GM18858 (cell line): Measurements from ENCODE around the gene PSMG1.
A peak's percentile ranks its signal among the peaks of the same experiment; 100 is the strongest.
"Not testable (repeated sequence)": the region's sequence is repeated elsewhere in the genome, so short reads cannot be mapped to it uniquely, and the experiment has no call there.

Experiments used
- ATAC-seq: cut with Tn5 transposase; IDR thresholded peaks from one replicate; pipeline ENCODE4 v1.9.1; 2021; ENCODE audit not compliant: unreplicated experiment

The PSMG1 gene, protein sequence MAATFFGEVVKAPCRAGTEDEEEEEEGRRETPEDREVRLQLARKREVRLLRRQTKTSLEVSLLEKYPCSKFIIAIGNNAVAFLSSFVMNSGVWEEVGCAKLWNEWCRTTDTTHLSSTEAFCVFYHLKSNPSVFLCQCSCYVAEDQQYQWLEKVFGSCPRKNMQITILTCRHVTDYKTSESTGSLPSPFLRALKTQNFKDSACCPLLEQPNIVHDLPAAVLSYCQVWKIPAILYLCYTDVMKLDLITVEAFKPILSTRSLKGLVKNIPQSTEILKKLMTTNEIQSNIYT

DNA sequence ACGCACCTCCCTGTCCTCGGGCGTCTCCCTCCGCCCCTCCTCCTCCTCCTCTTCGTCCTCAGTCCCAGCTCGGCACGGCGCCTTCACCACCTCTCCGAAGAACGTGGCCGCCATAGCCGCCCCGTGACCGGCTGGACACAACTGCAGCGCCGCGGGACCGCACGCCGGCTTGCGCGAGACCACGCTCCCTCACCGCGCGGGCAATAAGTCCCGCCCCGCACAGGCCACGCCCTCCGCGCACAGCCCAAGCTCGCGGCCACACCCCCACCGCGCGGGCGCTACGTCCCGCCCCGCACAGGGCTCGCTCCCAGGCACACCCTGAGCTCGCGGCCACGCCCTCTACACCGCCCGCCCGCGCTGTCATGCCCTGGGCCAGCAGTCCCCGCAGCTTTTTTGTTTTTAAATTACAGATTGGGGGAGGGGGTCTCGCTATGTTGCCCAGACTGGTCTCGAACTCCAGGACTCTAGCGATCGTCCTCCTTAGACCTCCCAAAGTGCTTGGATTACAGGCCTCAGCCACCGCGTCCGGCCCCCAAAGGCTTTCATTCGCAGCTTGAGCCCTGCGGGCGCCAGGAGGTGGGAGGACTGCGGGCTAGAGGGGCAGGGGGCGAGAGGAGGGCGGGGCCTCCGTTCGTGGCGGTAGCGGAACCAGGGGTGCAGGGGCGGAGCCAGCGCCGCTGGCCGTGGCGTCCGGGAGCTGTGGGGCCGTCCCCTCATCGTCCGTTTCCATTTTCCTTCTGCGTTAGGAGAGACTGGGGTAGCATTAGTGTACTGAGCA, at the start of gene PSMG1:
Gene PSMG1, minus strand, starts transcription at position 180 of the 778 bp plus-strand sequence. Its CDS starts 66 bp downstream, at position 114.
- ATAC-seq = peak; percentile 70

DNA sequence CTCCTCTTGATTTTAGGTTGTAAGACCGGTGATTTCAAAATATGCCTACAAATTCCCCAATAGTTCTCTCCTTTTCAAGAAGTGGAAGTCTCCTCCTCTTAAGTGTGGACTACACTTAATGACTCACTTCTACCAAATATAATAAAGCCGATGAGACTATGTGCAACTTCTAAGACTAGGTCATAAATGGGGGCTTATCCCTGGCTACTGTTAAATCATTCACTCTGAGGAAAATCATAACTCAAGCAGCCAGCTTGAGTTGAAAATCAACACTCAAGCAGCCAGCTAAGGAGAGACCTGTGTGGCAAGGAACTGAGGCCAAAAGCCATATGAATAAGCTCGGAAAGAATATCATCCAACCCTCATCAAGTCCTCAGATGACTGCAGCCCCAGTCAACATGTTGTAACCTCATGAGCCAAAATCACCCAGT, 49.6 kb upstream of the PSMG1 start:
- no peak for ATAC-seq

DNA sequence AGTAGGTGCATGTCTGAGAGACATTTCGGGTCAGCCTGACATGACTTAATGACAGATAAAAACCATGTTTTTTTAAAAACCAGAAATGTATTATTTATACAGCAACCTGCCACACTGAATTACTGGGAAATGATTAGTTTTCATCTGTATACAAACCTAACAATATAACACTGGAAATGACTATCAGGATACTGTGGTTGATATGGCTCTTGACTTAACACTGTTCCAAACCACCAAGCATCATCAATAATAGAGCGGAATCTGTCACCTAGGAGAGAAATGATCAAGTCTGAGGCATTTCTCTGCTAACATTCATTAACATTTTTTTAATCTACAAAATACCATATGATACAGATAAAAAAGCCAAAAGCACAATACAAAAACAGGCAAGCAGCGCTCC, 41.7 kb upstream of the PSMG1 start:
- no peak for ATAC-seq

DNA sequence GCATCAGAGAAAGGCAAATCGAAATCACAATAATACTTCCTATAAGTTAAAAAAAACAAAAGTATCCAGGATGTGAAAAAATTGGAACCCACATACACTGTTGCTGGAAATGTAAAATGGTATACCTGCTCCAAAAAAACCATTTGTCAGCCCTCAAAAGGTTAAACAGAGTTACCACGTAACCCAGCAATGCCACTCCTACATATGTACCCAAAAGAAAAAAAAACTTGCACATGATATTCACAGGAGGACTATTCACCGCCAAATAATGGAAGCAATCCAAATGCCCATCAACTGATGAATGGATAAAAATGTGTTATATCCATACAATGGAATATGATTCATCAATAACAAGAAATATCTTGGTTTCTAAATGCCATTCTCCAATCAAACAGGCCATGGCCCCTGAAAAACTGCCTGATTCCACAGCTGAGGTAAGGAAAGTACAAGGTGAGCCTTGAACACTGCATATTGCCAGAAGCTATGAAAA, 38.8 kb upstream of the PSMG1 start:
- no peak for ATAC-seq

DNA sequence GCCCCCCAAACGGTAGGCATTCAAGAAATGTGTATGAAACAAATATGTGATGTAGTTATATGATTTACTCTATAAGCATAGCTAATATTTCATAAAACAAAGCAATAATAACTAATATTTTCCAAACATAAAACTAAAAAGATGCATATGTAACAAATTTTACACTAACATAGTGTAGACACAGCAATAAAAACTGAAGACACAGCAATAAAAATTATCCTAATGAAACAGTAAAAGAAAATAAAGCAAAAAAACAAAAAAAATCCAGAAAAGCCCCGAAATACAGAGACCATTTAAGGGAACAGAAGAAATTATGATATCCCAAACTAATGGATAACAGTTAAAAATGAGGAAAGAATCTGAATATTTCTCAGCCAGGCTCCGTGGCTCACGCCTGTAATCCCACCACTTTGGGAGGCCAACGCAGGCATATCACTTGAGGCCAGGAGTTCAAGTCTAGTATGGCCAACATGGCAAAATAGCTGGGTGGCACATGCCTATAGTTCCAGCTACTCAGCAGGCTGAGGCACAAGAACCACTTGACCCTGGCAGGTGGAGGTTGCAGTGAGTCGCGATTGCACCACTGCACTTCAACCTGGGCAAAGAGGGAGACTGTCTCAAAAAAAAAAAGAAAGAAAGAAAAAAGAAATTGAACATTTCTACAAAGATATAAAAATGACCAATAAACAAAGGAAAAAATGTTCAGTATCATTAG, 38.2 kb upstream of the PSMG1 start:
- ATAC-seq = no peak

DNA sequence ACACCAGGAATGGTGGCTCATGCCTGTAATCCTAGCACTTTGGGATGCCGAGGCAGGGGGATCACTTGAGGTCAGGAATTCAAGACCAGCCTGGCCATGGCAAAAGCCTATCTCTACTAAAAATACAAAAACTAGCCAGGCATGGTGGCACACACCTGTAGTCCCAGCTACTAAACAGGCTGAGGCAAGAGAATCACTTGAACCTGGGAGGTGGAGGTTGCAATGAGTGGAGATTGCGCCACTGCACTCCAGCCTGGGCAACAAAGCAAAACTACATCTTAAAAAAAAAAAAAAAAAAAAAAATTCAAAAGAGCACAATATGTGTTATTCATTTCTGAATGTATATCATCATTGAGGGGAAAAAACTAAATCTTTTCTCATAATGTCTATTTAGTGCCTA, 37.6 kb upstream of the PSMG1 start:
- not testable (repeated sequence) for ATAC-seq

DNA sequence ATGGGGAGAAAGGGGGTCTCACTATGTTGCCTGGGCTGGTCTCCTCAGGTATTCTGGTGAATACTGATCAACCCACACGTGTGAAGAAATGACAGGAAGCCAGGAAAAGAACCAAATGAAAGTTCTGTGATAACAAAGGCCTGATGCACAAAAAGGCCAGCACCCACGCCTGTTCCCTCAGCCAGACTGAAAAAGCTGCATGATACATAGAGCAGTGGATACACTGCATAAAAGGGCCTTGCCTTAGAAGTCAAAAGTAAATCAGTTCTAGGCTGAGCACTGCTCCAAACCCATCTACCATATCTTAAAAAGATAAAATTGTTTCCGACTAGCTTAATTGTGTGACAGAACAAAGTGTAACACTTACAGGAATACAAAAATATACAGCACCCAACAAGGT, 36.9 kb upstream of the PSMG1 start:
- no peak for ATAC-seq

DNA sequence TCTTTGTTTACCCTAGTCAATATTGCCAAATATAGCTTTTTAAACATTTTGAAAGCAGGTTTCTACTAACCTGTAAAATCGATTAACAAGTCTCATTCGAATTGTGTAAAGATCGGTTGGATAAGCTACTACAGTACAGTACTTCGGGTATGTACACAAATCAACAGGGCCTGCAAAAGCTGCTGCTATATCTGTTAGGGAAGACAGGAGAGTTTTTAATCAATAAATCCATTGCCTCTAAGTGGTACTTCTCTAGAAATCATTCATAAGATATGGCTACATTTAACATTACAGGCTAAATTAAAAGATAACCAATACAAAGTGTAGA, 34.8 kb upstream of the PSMG1 start:
- no peak for ATAC-seq

DNA sequence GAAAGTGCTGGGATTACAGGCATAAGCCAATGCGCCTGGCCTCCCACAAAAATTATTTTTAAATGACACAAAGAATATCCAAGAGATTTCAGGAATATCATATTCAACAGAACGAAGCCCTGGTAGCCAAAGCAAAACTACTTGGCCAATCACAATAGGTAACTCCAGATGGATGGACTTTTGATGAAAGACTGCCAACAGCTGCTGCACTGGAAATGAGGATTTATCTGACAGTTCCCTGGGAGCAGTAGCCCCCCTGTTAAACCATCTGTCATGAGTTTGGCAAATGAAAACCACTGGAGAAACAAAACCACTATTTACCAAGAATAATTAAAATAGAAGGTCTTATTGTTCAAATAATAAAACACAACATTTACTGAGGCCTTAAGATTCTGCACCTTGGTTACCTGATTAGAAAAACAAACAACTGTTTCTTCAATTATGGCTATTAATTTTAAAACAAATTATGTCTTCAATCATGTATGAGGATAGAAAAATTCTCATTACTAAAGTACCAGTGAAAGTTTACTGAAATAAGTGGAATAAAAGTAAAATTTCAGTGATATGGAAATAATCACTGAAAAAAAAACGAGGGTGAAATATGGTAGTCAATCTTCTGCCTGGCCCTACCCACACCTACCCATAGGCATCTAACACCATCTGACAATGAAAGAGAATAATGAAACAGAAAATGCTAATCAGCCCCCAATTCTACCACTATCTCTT, 34.3 kb upstream of the PSMG1 start:
- ATAC-seq = no peak

DNA sequence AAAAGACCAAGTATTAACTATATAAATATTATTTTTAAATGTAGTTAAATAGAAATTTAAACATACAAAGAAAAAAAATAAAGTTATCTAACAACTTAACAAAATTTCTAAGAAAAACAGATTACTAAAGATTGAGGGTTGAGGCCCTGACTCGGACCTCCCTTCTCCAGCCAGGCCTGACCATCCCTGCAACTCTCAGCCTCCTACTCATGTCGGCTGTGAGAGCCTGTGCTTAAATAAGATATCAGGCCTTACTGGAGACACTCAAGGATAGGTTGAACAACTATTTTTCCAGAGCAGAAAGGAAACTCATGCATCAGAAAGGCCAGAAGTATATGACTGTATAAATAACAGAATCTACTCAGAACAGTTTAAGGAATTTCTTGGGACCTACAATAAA, 33.0 kb upstream of the PSMG1 start:
- no peak for ATAC-seq

DNA sequence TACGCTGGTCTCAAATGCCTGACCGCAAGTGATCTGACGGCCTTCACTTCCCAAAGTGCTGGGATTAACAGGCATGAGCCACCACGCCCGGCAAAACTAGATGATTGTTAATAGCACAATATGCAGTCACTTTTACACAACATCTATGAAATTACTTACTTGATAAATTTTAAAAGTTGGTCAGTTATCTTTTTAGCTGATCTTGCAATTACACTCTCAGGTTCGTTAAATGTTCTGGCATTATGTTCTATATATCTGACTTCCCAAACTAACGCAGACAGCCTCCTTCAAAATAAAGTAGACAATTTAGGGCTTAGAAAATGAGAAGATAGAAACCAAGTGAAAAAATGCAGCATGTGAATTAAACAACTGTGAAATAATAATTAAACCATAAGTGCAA, 31.8 kb upstream of the PSMG1 start:
- ATAC-seq = no peak

DNA sequence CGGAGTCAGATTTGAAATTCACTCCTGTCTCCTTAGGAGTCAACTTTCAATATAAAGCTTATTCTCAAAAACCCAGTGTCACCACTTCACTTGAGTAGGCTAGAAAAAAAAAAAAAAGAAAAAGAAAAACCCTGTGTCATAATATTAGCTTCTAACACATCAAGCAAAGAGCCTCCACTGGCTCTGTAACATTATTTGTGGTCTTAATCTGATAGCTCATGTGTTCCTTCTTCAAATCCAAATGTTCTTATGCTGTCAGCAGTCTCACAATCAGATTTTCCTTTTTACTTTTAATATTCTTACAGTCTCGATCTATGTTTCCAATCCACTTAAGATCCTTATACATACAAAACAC, 26.1 kb upstream of the PSMG1 start:
- ATAC-seq = no peak

DNA sequence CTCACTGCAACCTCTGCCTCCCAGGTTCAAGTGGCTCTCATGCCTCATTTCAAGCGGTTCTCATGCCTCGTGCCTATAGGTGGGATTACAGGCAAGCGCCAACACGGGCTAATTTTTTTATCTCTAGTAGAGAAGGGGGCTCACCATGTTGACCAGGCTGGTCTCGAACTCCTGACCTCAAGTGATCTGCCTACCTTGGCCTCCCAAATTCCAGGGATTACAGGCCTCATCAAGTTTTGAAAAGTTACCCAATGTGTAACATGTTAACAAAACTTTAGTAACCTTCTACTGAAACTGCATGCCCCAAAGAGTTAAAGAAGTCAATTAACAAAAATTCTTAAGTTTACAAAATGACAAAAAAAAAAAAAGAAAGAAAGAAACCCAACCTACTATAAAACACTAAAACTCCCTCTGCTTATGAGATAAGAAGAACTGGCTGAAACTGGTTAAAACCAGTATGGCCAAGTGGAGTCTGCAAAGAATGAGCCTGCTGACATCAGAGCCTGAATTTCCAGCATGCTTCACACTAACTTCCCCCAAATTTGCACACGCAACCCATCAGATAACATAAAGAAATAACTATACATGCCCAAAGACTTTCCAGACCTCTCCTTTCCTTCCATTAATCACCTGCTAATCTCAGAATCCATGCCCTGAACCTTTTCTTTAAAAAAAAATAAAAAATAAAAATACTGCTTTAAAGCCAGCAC, 25.5 kb upstream of the PSMG1 start:
- ATAC-seq = no peak

DNA sequence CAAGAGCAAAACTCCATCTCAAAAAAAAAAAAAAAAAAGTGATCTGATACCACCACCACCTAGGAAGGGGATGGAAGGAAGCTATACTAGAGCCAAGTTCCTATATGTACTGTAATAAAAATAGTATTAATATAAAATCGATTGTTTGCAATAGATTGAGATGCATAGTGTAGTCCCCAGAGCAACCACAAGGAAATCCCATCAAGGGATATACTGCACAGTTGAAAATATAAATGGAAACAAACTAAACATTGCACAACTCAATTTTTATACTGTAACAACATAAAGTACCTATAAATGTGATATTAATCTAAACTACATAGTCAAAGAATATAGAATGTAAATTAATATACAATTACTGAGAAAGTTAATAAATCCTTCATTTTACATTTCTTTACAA, 20.9 kb upstream of the PSMG1 start:
- ATAC-seq = no peak

DNA sequence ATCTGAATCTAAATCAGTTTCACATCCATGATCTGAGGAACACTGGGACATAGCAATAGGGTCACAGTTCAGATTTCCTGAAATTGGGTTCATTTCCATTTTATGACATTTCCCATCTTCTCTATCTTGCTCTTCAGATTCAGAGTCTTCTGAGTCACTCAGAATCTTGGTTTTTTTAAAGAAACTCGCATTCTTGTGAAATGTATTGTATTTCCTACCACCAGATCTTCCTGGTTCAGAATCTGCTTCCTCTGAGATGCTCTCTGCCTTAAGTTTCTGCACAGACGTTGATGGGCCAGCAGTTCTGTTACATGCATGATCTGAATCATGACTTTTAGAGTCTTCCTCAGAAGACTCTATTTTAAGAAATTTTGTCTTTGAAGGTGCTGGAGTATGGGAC, 15.5 kb upstream of the PSMG1 start:
- ATAC-seq = no peak

DNA sequence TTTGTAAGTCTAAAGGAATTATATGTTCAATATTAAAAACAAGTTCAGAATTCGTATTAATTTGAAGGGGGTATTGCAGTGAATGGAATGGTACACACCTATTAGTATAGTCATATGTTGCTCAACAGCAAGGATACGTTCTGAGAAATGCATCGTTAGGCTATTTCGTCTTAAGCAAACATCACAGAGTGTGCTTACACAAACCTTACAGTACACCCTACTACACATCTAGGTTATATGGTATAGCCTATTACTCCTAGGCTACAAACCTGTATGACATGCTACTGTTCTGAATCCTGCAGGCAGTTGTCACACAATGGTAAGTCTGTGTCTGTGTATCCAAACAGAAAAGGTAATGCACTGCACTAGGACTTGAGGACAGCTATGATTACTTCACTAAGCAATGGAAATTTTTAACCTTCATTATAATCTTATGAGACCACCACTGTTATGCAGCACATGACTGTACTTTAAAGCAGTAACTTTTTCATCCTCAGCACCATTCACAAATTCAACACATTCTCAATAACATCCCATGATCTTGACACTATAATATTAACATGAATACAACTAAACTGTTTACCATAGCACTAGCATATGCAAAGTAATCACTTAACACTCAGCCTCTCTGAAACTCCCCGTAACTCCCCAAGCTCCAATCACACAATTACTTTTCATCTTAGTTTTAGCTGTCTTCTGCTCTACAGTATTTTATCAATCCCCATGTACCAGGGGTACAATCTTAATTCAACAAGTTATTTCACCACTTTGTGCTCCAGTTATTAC, 14.4 kb upstream of the PSMG1 start:
- ATAC-seq = no peak

DNA sequence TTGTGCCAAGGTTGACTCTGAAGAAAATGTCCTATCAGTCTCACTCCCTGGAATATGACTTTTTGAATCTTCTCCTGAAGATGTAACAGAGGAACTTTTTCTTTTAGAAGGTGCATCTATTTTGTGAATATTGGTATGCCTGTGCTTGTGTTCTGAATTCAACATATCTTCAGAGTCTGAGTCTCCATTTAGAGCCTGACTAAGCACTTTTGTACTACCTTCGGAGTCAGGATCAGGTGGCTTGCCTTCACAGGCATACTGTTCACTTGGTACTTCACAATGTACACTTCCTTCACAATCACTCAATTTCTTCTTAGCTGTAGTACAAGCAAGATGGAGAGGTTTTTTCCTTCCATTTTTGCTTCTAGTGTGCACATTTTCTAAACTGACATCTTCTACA, 13.6 kb upstream of the PSMG1 start:
- ATAC-seq = no peak

DNA sequence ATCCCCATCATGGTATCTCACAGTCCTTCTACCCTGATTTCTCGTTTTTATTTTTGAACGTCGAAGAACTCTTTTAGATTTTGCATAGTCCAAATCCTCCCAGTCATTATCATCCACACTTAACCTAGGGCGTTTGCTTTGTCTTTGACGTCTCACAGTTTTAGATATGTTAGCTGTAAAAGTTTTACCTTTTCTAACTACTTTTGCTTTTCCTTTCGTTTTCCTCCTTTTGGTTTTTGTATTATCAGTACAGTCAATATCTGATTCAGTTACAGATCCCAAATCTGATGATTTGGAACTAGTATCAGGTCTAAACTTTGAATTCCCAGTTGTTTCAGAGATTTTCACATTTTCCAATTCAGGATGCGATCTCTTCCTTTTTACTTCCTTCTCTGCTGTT, 13.1 kb upstream of the PSMG1 start:
- ATAC-seq = no peak

DNA sequence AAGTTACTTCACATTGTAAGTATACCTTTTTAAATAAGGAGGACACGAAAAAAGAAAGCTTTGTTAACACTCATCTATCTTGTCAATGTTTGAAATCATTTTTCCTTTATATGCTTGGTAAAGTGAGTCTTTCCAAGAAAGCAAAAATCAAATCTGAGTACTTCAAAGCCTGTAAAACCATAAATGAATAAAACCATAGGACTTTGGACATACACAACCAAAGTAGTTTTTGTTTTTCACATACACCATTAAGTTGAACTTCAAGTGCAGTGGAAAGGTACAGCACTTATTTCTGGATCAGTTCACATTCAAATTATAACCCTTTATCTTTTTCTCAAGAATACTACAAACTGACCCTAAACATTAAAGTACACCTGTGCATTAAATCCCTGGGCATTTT, 10.1 kb upstream of the PSMG1 start:
- no peak for ATAC-seq
